ENCODE data around the gene TEX14. TPM values are rescaled to one million over a fixed set of nuclear protein-coding genes. Genes with fewer than 3 reads are reported as not detected.
A peak's percentile ranks its signal among the peaks of the same experiment; 100 is the strongest.
"Not testable (repeated sequence)": the region's sequence is repeated elsewhere in the genome, so short reads cannot be mapped to it uniquely, and the experiment has no call there.

Gene TEX14
- total RNA-seq, 1 experiment from 2014 or later = not detected

- Mint-ChIP-seq H3K27me3 (ENCODE audit: insufficient read depth, unreplicated experiment) (peaks cover 13% of the 10 kb centered on the region), H3K27ac (ENCODE audit: low read depth, unreplicated experiment) (no peak overlapping the region), H3K36me3 (ENCODE audit: insufficient read depth, unreplicated experiment) (no peaks in the 10 kb centered on the region), H3K4me3 (ENCODE audit: unreplicated experiment) (no peak overlapping the region), H3K4me1 (ENCODE audit: insufficient read depth, unreplicated experiment) (no peaks in the 10 kb centered on the region), H3K9me3 (ENCODE audit: unreplicated experiment) (no peaks in the 10 kb centered on the region)
- ChIA-PET CTCF (interaction anchor here (0.7 to 1.4 kb wide), 2 partner anchors 45 to 48 kb away, joined by 3 read pairs; no protein-coding TSS in a partner anchor), POLR2A (interaction anchor here (0.9 to 1.4 kb wide), 2 partner anchors 47 to 49 kb away, joined by 3 read pairs; no protein-coding TSS in a partner anchor)
- DNase-seq (ENCODE audit: unreplicated experiment) = no peak
- intact Hi-C loops (cut with micrococcal nuclease) = no loop called here
- no peak for TF ChIP-seq CTCF (IDR thresholded peaks at IDR 0.05; ENCODE audit: unreplicated experiment)
- BruUV-seq (replicated peaks) = no TSS peak
Observed at GRCh38 chr17:58583486-58583885, 108.4 kb downstream of the TEX14 start.

- H3K9me3 Mint-ChIP-seq (ENCODE audit: unreplicated experiment) = not testable (repeated sequence)
Observed at GRCh38 chr17:58582718-58583117, 109.1 kb downstream of the TEX14 start.

GRCh38 chr17:58580671-58581070 is 111.2 kb downstream of the TEX14 start:
- ChIA-PET POLR2A (interaction anchor here (0.6 to 0.7 kb wide), 2 partner anchors 115 to 415 kb away, joined by 3 to 5 read pairs; no protein-coding TSS in a partner anchor), CTCF (interaction anchor here (1.0 to 3.7 kb wide), 2 partner anchors 8 to 62 kb away, joined by 3 to 39 read pairs; no protein-coding TSS in a partner anchor)
- no peak for TF ChIP-seq CTCF (IDR thresholded peaks at IDR 0.05; ENCODE audit: unreplicated experiment)
- DNase-seq (ENCODE audit: unreplicated experiment) = no peak
- Mint-ChIP-seq H3K27ac (ENCODE audit: low read depth, unreplicated experiment) (no peak overlapping the region), H3K36me3 (ENCODE audit: insufficient read depth, unreplicated experiment) (no peaks in the 10 kb centered on the region), H3K4me1 (ENCODE audit: insufficient read depth, unreplicated experiment) (peaks cover 2% of the 10 kb centered on the region), H3K9me3 (ENCODE audit: unreplicated experiment) (no peaks in the 10 kb centered on the region), H3K4me3 (ENCODE audit: unreplicated experiment) (no peak overlapping the region), H3K27me3 (ENCODE audit: insufficient read depth, unreplicated experiment) (peaks cover 4% of the 10 kb centered on the region)
- BruUV-seq (replicated peaks) = no TSS peak
- intact Hi-C loops (cut with micrococcal nuclease) = no loop called here

More at GRCh38 chr17:58582718-58583117, 109.1 kb downstream of the TEX14 start:
- BruUV-seq (replicated peaks); H3K36me3 Mint-ChIP-seq (ENCODE audit: insufficient read depth, unreplicated experiment); H3K4me3 Mint-ChIP-seq (ENCODE audit: unreplicated experiment); DNase-seq (ENCODE audit: unreplicated experiment); H3K27ac Mint-ChIP-seq (ENCODE audit: low read depth, unreplicated experiment); intact Hi-C loops (cut with micrococcal nuclease); H3K4me1 Mint-ChIP-seq (ENCODE audit: insufficient read depth, unreplicated experiment): not testable (repeated sequence)
- CTCF ChIA-PET = interaction anchor here (0.8 to 1.4 kb wide), 2 partner anchors 15 to 49 kb away, joined by 3 to 5 read pairs; no protein-coding TSS in a partner anchor
- POLR2A ChIA-PET = interaction anchor here (0.8 to 1.4 kb wide), 2 partner anchors 48 to 49 kb away, joined by 3 to 4 read pairs; no protein-coding TSS in a partner anchor
- peaks cover 13% of the 10 kb centered on the region for H3K27me3 Mint-ChIP-seq (ENCODE audit: insufficient read depth, unreplicated experiment)

- intact Hi-C loops (cut with micrococcal nuclease) = loop anchor here (2.0 to 5.0 kb wide), 2 partner anchors 53 to 135 kb away; no protein-coding TSS in a partner anchor
- Mint-ChIP-seq H3K36me3 (ENCODE audit: insufficient read depth, unreplicated experiment) (no peaks in the 10 kb centered on the region), H3K4me1 (ENCODE audit: insufficient read depth, unreplicated experiment) (peaks cover 6% of the 10 kb centered on the region), H3K4me3 (ENCODE audit: unreplicated experiment) (no peak overlapping the region), H3K27ac (ENCODE audit: low read depth, unreplicated experiment) (no peak overlapping the region), H3K9me3 (ENCODE audit: unreplicated experiment) (no peaks in the 10 kb centered on the region), H3K27me3 (ENCODE audit: insufficient read depth, unreplicated experiment) (no peaks in the 10 kb centered on the region)
- POLR2A ChIA-PET = interaction anchor here (0.5 to 4.0 kb wide), 13 partner anchors 9 to 376 kb away, joined by 3 to 59 read pairs (median 4); partner anchors contain the start of genes RAD51C and TEX14
- TF ChIP-seq CTCF (IDR thresholded peaks at IDR 0.05; ENCODE audit: unreplicated experiment) = peak; percentile 53
- no TSS peak for BruUV-seq (replicated peaks)
- peak; percentile 70 for DNase-seq (ENCODE audit: unreplicated experiment)
- CTCF ChIA-PET = interaction anchor here (0.5 to 3.7 kb wide), 29 partner anchors 8 to 493 kb away, joined by 3 to 39 read pairs (median 4); no protein-coding TSS in a partner anchor
Observed at GRCh38 chr17:58577696-58578095, 114.1 kb downstream of the TEX14 start.
